Gastroesophageal sphincter (tissue), 4 donors: Measurements from ENCODE around the gene FBXW8. TPM values are rescaled to one million over a fixed set of nuclear protein-coding genes. Genes with fewer than 3 reads are reported as not detected.

ENCODE experiments used
- ATAC-seq: fragments of 150-250 bp; one replicate; pipeline ENCODE4 v1.9.1; 2016; ENCODE audit warnings: mild to moderate bottlenecking, moderate library complexity
- H3K27ac ChIP-seq, 4 donors: fragments of 200-600 bp; sonication (generic) in 3 of 4; 1 replicate in 3 of 4; 2 replicates in 1 of 4; pipeline ENCODE4 v1.5.1; 2016 to 2019
- H3K27me3 ChIP-seq: fragments of 200-600 bp; sonication (generic); one replicate; pipeline ENCODE4 v1.5.1; 2019
- H3K36me3 ChIP-seq, 2 donors: fragments of 200-600 bp; sonication (generic); one replicate each; pipeline ENCODE4 v1.5.1; 2019; ENCODE audit warnings: control low read depth in 1 of 2
- H3K4me1 ChIP-seq, 3 donors: fragments of 200-600 bp; sonication (generic); 1 replicate in 2 of 3; 2 replicates in 1 of 3; pipeline ENCODE4 v1.5.1; 2016 to 2019; ENCODE audit warnings: control low read depth in 2 of 3
- H3K4me3 ChIP-seq, 2 donors: fragments of 200-600 bp; sonication (generic); one replicate each; pipeline ENCODE4 v1.5.1; 2019; ENCODE audit warnings: mild to moderate bottlenecking in 1 of 2, moderate library complexity in 1 of 2
- H3K9me3 ChIP-seq, 3 donors: fragments of 200-600 bp; sonication (generic); one replicate each; pipeline ENCODE4 v1.5.1; 2017 to 2019; ENCODE audit warnings: control low read depth in 2 of 3
- CTCF ChIP-seq, 4 experiments: fragments of 200-600 bp in 2 of 4; fragments of 450-650 bp in 2 of 4; sonication (generic) in 1 of 4; IDR thresholded peaks; one replicate each; pipeline ENCODE4 v1.5.1; 2017 to 2019; ENCODE audit warnings: antibody characterized with exemption in 4 of 4, mild to moderate bottlenecking in 2 of 4, moderate library complexity in 2 of 4
- EP300 ChIP-seq: sonication (generic); formaldehyde crosslinking; IDR thresholded peaks from one replicate; pipeline ENCODE4 v1.6.1; 2017; ENCODE audit warnings: antibody characterized with exemption, mild to moderate bottlenecking
- POLR2A ChIP-seq, 2 donors: fragments of 450-650 bp; IDR thresholded peaks; one replicate each; pipeline ENCODE4 v1.6.1; 2017; ENCODE audit warnings: antibody characterized with exemption in 2 of 2, mild to moderate bottlenecking in 2 of 2, moderate library complexity in 1 of 2
- POLR2AphosphoS5 ChIP-seq: sonication (generic); formaldehyde crosslinking; IDR thresholded peaks from one replicate; pipeline ENCODE4 v1.6.1; 2017; ENCODE audit warnings: antibody characterized with exemption
- WGBS, 2 donors: methylation state at CpG; one replicate each; pipeline ENCODE4 v1.1.5; 2018; ENCODE audit warnings: low coverage in 1 of 2; 5-methylcytosine and 5-hydroxymethylcytosine counted together
- total RNA-seq, 4 donors: library from RNA; depleted of rRNA; stranded (reverse); fragments of >200 nt; gene quantifications; one replicate each; pipeline ENCODE4 v1.1.0, GENCODE V29; 2016

FBXW8 gene
- total RNA-seq, 4 donors from 2014 or later = 10.1 to 17.9 (median 13.7) TPM

GRCh38 chr12:117025481-117026151, 114.9 kb downstream of the FBXW8 start:
- peaks cover 0 to 76% of the 10 kb centered on the region in 2 donors for H3K36me3 ChIP-seq

GRCh38 chr12:117026343-117026742, 115.6 kb downstream of the FBXW8 start:
- no peaks in the 10 kb centered on the region for H3K9me3 ChIP-seq
- H3K36me3 ChIP-seq = peaks cover 0 to 71% of the 10 kb centered on the region in 2 donors
- WGBS, 2 donors = 69 to 71% methylated on average over 2 to 3 of the region's 4 CpGs
- no peaks in the 10 kb centered on the region for H3K27me3 ChIP-seq
- no peak overlapping the region for H3K4me3 ChIP-seq
- no peak for TF ChIP-seq CTCF (IDR thresholded peaks at IDR 0.05)
- TF ChIP-seq POLR2AphosphoS5 = no peak
- TF ChIP-seq POLR2A (IDR thresholded peaks at IDR 0.05) = no peak
- TF ChIP-seq EP300 = no peak
- no peak for ATAC-seq
- H3K27ac ChIP-seq = no peak overlapping the region
- peaks cover 0 to 9% (median 4%) of the 10 kb centered on the region in 3 donors for H3K4me1 ChIP-seq

More at GRCh38 chr12:117025481-117026151, 114.9 kb downstream of the FBXW8 start:
- WGBS, 2 donors = 55 to 80% methylated on average over 1 to 4 of the region's 14 CpGs
- Histone ChIP-seq H3K27ac (peak overlapping the region in 2 of 4 donors; percentile 10 to 32), H3K4me1 (peaks cover 0 to 9% (median 4%) of the 10 kb centered on the region in 3 donors), H3K27me3 (no peaks in the 10 kb centered on the region), H3K4me3 (no peak overlapping the region), H3K9me3 (no peaks in the 10 kb centered on the region)
- TF ChIP-seq POLR2A (IDR thresholded peaks at IDR 0.05) = no peak
- peak in 3 of 4 experiments; percentile 87 to 94 (median 94) for TF ChIP-seq CTCF (IDR thresholded peaks at IDR 0.05)
- no peak for TF ChIP-seq EP300
- TF ChIP-seq POLR2AphosphoS5 = no peak
- peak; percentile 74 for ATAC-seq

- Histone ChIP-seq H3K4me3 (no peak overlapping the region), H3K9me3 (no peaks in the 10 kb centered on the region), H3K36me3 (peaks cover 0 to 71% of the 10 kb centered on the region in 2 donors), H3K27ac (no peak overlapping the region), H3K4me1 (peaks cover 0 to 9% (median 4%) of the 10 kb centered on the region in 3 donors), H3K27me3 (no peaks in the 10 kb centered on the region)
- ATAC-seq = no peak
- WGBS, 2 donors = 100% methylated on average over 1 of the region's 8 CpGs; no CpG with 5 or more reads in 1 of the 2 donors
- no peak for TF ChIP-seq EP300
- no peak for TF ChIP-seq POLR2AphosphoS5
- no peak for TF ChIP-seq POLR2A (IDR thresholded peaks at IDR 0.05)
- TF ChIP-seq CTCF (IDR thresholded peaks at IDR 0.05) = no peak
Measured at GRCh38 chr12:117026921-117027250, 116.1 kb downstream of the FBXW8 start.

- no peak for ATAC-seq
- peaks cover 0 to 71% of the 10 kb centered on the region in 2 donors for H3K36me3 ChIP-seq
Measured at GRCh38 chr12:117027251-117028086, 116.7 kb downstream of the FBXW8 start.

More at GRCh38 chr12:117027251-117028086, 116.7 kb downstream of the FBXW8 start:
- Histone ChIP-seq H3K27me3 (no peaks in the 10 kb centered on the region), H3K4me3 (no peak overlapping the region), H3K9me3 (no peaks in the 10 kb centered on the region), H3K27ac (no peak overlapping the region), H3K4me1 (peaks cover 0 to 9% (median 4%) of the 10 kb centered on the region in 3 donors)
- WGBS, 2 donors = 100% methylated on average over 1 of the region's 38 CpGs; no CpG with 5 or more reads in 1 of the 2 donors
- no peak for TF ChIP-seq EP300
- TF ChIP-seq POLR2AphosphoS5 = no peak
- no peak for TF ChIP-seq POLR2A (IDR thresholded peaks at IDR 0.05)
- TF ChIP-seq CTCF (IDR thresholded peaks at IDR 0.05) = no peak
